Measurements from ENCODE around the gene CORO1A.

The CORO1A gene
- 440 to 538 (median 520) reads per million in 3 donors for total RNA-seq

GRCh38 chr16:30183233-30184095, at the start of gene CORO1A:
TSS of gene CORO1A (plus strand) at chr16:30183602. CDS start at chr16:30185210, 1,608 bp downstream.
- Histone ChIP-seq H3K9me3 (ENCODE audit: control insufficient read depth, low read length) (no peaks in the 10 kb centered on the region), H3K27ac (ENCODE audit: insufficient read depth, low read length, poor library complexity, severe bottlenecking) (peak within 1 kb of the TSS; percentile 94), H3K27me3 (replicated peaks; ENCODE audit: control insufficient read depth, insufficient read depth, low read length, poor library complexity, severe bottlenecking) (no peaks in the 10 kb centered on the region), H3K4me3 (ENCODE audit: insufficient read depth, low read depth, low read length, poor library complexity, severe bottlenecking) (peak within 1 kb of the TSS; percentile 97), H3K4me1 (ENCODE audit: control insufficient read depth, insufficient read depth, low read length, poor library complexity, severe bottlenecking) (peaks cover 33% of the 10 kb centered on the region), H3K36me3 (ENCODE audit: control insufficient read depth, insufficient read depth, low read length) (peaks cover 29% of the 10 kb centered on the region)
- peak; percentile 60 to 77 (median 70) for DNase-seq

GRCh38 chr16:30136971-30137605, 46.3 kb upstream of the CORO1A start:
- H3K36me3 ChIP-seq (ENCODE audit: control insufficient read depth, insufficient read depth, low read length), result no peaks in the 10 kb centered on the region
- H3K27ac ChIP-seq (ENCODE audit: insufficient read depth, low read length, poor library complexity, severe bottlenecking), result no peak overlapping the region
- no peaks in the 10 kb centered on the region for H3K9me3 ChIP-seq (ENCODE audit: control insufficient read depth, low read length)
- H3K27me3 ChIP-seq (replicated peaks; ENCODE audit: control insufficient read depth, insufficient read depth, low read length, poor library complexity, severe bottlenecking), result no peaks in the 10 kb centered on the region
- no peak for DNase-seq
- no peak overlapping the region for H3K4me3 ChIP-seq (ENCODE audit: insufficient read depth, low read depth, low read length, poor library complexity, severe bottlenecking)
- H3K4me1 ChIP-seq (ENCODE audit: control insufficient read depth, insufficient read depth, low read length, poor library complexity, severe bottlenecking), result no peaks in the 10 kb centered on the region

DNA sequence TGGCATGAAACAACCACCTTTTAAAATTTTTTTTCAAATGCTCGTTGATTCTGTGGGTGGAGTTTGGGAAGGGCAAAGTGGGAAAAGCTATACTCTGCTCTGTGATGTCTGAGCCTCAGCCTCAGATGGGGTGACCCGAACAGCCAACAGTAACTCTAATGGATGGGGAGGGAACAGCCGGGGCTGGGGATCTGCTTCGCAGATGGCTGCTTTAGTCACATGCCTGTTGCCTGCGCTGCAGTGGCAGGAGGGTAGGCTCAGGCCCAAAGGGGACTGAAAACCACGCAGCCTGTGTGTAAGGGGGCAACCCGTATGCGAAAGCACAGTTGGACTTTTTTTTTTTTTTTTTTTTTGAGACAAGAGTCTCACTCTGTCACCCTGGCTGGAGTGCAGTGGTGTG, 45.5 kb upstream of the CORO1A start:
- no peaks in the 10 kb centered on the region for H3K4me1 ChIP-seq (ENCODE audit: control insufficient read depth, insufficient read depth, low read length, poor library complexity, severe bottlenecking)
- H3K27me3 ChIP-seq (replicated peaks; ENCODE audit: control insufficient read depth, insufficient read depth, low read length, poor library complexity, severe bottlenecking), result no peaks in the 10 kb centered on the region

DNA sequence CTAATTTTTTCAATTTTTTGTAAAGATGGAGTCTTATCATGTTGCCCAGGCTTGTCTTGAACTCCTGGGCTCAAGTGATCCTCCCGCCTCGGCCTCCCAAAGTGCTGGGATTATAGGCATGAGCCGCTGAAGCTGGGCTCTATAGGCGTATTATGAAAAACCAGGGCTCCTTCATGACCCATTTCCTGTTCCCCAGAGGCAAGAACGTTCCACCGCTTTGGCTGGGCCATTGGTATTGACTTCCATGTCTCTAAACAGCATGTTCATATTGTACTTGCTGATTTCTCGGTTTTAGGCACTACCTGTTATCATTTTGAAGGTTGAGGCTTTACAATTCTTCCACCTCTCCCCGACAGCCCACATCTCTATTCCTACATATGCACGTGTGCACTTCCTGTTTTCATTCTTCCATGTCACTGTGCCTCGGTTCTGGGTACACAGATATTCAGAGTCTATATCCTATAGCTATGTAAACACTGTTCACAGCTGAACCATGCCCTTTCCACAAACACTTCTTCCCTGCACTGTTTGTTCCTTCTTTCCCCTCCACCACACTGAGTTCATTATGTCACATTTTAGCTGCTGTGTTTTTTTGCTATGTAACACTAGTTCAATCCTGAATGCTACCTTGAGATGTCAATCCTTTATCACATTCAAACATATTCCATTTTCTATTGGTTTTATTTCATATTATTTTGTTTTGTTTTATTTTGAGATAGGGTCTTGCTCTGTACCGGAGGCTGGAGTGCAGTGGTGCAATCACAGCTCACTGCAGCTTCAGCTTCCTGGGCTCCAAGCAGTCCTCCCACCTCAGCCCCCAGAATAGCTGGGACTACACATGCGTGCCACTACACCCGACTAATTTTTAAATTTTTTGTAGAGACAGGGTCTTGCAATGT, 43.6 kb upstream of the CORO1A start:
- DNase-seq, result no peak
- Histone ChIP-seq H3K27me3 (replicated peaks; ENCODE audit: control insufficient read depth, insufficient read depth, low read length, poor library complexity, severe bottlenecking) (no peaks in the 10 kb centered on the region), H3K4me1 (ENCODE audit: control insufficient read depth, insufficient read depth, low read length, poor library complexity, severe bottlenecking) (no peaks in the 10 kb centered on the region), H3K4me3 (ENCODE audit: insufficient read depth, low read depth, low read length, poor library complexity, severe bottlenecking) (no peak overlapping the region), H3K36me3 (ENCODE audit: control insufficient read depth, insufficient read depth, low read length) (no peaks in the 10 kb centered on the region), H3K27ac (ENCODE audit: insufficient read depth, low read length, poor library complexity, severe bottlenecking) (no peak overlapping the region), H3K9me3 (ENCODE audit: control insufficient read depth, low read length) (no peaks in the 10 kb centered on the region)

More for the DNA sequence above, 45.5 kb upstream of the CORO1A start:
- no peaks in the 10 kb centered on the region for H3K36me3 ChIP-seq (ENCODE audit: control insufficient read depth, insufficient read depth, low read length)
- H3K27ac ChIP-seq (ENCODE audit: insufficient read depth, low read length, poor library complexity, severe bottlenecking), result no peak overlapping the region
- DNase-seq, result no peak
- no peak overlapping the region for H3K4me3 ChIP-seq (ENCODE audit: insufficient read depth, low read depth, low read length, poor library complexity, severe bottlenecking)
- H3K9me3 ChIP-seq (ENCODE audit: control insufficient read depth, low read length), result no peaks in the 10 kb centered on the region

GRCh38 chr16:30141750-30142149, 41.7 kb upstream of the CORO1A start:
- H3K4me3 ChIP-seq (ENCODE audit: insufficient read depth, low read depth, low read length, poor library complexity, severe bottlenecking), result no peak overlapping the region
- DNase-seq, result no peak
- no peaks in the 10 kb centered on the region for H3K4me1 ChIP-seq (ENCODE audit: control insufficient read depth, insufficient read depth, low read length, poor library complexity, severe bottlenecking)
- no peaks in the 10 kb centered on the region for H3K36me3 ChIP-seq (ENCODE audit: control insufficient read depth, insufficient read depth, low read length)
- no peaks in the 10 kb centered on the region for H3K27me3 ChIP-seq (replicated peaks; ENCODE audit: control insufficient read depth, insufficient read depth, low read length, poor library complexity, severe bottlenecking)
- H3K9me3 ChIP-seq (ENCODE audit: control insufficient read depth, low read length), result no peaks in the 10 kb centered on the region
- H3K27ac ChIP-seq (ENCODE audit: insufficient read depth, low read length, poor library complexity, severe bottlenecking), result no peak overlapping the region

DNA sequence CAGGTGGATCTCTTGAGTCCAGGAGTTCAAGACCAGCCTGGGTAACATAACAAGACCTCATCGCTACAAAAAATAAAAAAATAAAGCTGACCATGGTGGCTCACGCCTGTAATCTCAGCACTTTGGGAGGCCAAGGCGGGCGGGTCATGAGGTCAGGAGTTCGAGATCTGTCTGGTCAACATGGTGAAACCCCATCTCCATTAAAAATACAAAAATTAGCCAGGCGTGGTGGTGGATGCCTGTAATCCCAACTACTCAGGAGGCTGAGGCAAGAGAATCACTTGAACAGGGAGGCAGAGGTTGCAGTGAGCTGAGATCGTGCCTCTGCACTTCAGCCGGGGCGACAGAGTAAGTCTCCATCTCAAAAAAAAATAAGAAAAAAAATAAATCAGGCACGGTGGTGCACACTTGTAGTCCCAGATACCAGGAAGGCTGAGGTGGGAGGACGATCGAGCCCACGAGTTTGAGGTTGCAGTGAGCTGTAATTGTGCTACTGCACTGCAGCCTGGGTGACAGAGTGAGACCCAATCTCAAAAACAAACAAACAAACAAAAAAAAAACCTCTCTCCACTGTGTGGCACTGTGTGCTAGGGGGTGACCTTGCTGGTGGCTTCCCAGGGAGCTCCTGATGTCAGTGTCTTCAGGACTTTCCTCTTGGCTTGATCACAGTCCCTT, 40.6 kb upstream of the CORO1A start:
- Histone ChIP-seq H3K27me3 (replicated peaks; ENCODE audit: control insufficient read depth, insufficient read depth, low read length, poor library complexity, severe bottlenecking) (no peaks in the 10 kb centered on the region), H3K27ac (ENCODE audit: insufficient read depth, low read length, poor library complexity, severe bottlenecking) (no peak overlapping the region), H3K4me1 (ENCODE audit: control insufficient read depth, insufficient read depth, low read length, poor library complexity, severe bottlenecking) (no peaks in the 10 kb centered on the region), H3K9me3 (ENCODE audit: control insufficient read depth, low read length) (no peaks in the 10 kb centered on the region), H3K4me3 (ENCODE audit: insufficient read depth, low read depth, low read length, poor library complexity, severe bottlenecking) (no peak overlapping the region), H3K36me3 (ENCODE audit: control insufficient read depth, insufficient read depth, low read length) (no peaks in the 10 kb centered on the region)
- DNase-seq, result no peak

DNA sequence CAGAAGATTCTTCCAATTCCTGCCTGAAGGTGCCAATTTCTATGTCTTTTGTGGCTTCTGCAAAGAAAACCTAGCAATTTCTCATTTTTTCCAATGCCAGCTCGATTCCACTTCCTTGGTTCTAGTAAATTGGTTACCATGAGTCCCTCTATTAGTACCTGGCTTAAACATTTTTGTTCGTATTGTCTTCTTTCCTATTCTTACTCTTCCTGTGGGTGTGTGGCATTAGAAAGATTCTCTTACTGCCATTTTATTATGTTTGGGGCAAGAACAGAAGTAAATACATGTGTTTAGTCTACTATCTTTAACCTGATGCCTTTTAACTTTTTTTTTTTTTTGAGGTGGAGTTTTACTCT, 40.1 kb upstream of the CORO1A start:
- H3K4me1 ChIP-seq (ENCODE audit: control insufficient read depth, insufficient read depth, low read length, poor library complexity, severe bottlenecking), result no peaks in the 10 kb centered on the region
- no peaks in the 10 kb centered on the region for H3K36me3 ChIP-seq (ENCODE audit: control insufficient read depth, insufficient read depth, low read length)
- no peaks in the 10 kb centered on the region for H3K9me3 ChIP-seq (ENCODE audit: control insufficient read depth, low read length)
- no peaks in the 10 kb centered on the region for H3K27me3 ChIP-seq (replicated peaks; ENCODE audit: control insufficient read depth, insufficient read depth, low read length, poor library complexity, severe bottlenecking)
- no peak for DNase-seq
- H3K4me3 ChIP-seq (ENCODE audit: insufficient read depth, low read depth, low read length, poor library complexity, severe bottlenecking), result no peak overlapping the region
- H3K27ac ChIP-seq (ENCODE audit: insufficient read depth, low read length, poor library complexity, severe bottlenecking), result no peak overlapping the region

DNA sequence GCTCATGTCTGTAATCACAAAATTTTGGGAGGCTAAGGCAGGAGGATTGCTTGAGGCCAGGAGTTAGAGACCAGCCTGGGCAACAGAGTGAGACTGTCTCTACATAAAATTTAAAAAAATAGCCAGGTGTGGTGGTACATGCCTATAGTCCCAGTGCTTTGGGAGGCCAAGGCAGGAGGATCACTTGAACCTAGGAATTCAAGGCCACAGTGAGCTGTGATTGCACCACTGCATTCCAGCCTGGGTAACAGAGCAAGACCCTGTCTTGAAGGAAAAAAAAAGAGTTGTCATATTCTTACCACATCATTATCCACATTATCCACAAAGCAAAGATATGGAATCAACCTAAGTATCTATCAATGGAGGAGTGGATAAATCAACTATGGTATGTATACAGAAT, 39.4 kb upstream of the CORO1A start:
- no peak for DNase-seq
- Histone ChIP-seq H3K4me3 (ENCODE audit: insufficient read depth, low read depth, low read length, poor library complexity, severe bottlenecking) (no peak overlapping the region), H3K9me3 (ENCODE audit: control insufficient read depth, low read length) (no peaks in the 10 kb centered on the region), H3K27ac (ENCODE audit: insufficient read depth, low read length, poor library complexity, severe bottlenecking) (no peak overlapping the region), H3K36me3 (ENCODE audit: control insufficient read depth, insufficient read depth, low read length) (no peaks in the 10 kb centered on the region), H3K4me1 (ENCODE audit: control insufficient read depth, insufficient read depth, low read length, poor library complexity, severe bottlenecking) (no peaks in the 10 kb centered on the region), H3K27me3 (replicated peaks; ENCODE audit: control insufficient read depth, insufficient read depth, low read length, poor library complexity, severe bottlenecking) (no peaks in the 10 kb centered on the region)

- Histone ChIP-seq H3K27me3 (replicated peaks; ENCODE audit: control insufficient read depth, insufficient read depth, low read length, poor library complexity, severe bottlenecking) (no peaks in the 10 kb centered on the region), H3K9me3 (ENCODE audit: control insufficient read depth, low read length) (no peaks in the 10 kb centered on the region), H3K4me3 (ENCODE audit: insufficient read depth, low read depth, low read length, poor library complexity, severe bottlenecking) (no peak overlapping the region), H3K4me1 (ENCODE audit: control insufficient read depth, insufficient read depth, low read length, poor library complexity, severe bottlenecking) (no peaks in the 10 kb centered on the region), H3K27ac (ENCODE audit: insufficient read depth, low read length, poor library complexity, severe bottlenecking) (no peak overlapping the region), H3K36me3 (ENCODE audit: control insufficient read depth, insufficient read depth, low read length) (no peaks in the 10 kb centered on the region)
- no peak for DNase-seq
Observed at GRCh38 chr16:30144917-30145316, 38.5 kb upstream of the CORO1A start.

Measured in effector memory CD4-positive, alpha-beta T cell (primary cell).